ENCODE data around the gene PEX19.
"Not testable (repeated sequence)": the region's sequence is repeated elsewhere in the genome, so short reads cannot be mapped to it uniquely, and the experiment has no call there.

The PEX19 gene, protein sequence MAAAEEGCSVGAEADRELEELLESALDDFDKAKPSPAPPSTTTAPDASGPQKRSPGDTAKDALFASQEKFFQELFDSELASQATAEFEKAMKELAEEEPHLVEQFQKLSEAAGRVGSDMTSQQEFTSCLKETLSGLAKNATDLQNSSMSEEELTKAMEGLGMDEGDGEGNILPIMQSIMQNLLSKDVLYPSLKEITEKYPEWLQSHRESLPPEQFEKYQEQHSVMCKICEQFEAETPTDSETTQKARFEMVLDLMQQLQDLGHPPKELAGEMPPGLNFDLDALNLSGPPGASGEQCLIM

DNA sequence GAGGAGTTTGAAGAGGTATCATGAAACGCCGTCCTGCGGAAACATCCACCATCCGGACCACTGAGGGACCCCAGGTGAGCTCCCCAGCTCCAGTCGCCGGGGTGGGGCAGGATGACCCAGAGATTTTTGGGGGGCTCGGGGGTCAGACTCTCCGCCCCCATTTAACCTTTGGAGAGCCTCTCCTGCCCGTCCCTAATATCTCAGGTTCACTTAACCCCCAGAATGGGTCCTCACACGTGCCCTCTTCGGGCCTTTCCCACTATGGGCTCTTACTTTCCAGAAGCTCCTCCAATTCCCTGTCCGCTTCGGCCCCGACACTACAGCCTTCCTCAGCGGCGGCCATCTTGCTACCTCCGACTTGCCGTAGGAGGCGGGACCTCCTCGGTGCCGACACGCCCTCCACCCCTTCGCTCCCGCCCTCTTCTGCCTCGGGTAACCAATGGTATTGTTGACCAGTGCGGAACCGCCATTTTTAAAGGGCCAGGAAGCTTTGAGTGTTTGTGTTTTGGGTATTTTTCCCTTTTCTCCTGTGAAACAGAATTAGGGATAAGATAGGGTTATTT, at the start of gene PEX19:
PEX19 (minus strand) TSS at position 352 of the 563 bp plus-strand sequence; CDS start at position 343, 9 bp downstream.
- DNase-seq = peak; percentile 84

DNA sequence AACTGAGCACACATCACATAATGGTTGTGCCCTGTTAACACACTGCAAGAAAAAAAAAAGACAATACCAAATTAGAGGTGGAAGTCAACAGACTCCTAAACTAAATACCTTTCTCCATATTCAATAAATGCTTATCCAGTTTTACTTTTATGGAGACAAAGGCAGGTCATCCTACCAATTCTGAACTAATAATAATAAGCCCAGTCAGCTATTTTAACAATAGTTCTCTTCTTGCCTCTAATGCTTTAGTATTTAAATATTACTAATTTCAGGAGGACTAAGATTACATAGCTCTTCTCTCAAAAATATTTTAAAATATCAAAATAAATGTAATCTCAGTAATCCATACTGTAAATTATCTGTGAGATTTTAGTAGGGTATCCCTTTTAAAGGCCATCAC, 47.6 kb upstream of the PEX19 start:
- no peak for DNase-seq

DNA sequence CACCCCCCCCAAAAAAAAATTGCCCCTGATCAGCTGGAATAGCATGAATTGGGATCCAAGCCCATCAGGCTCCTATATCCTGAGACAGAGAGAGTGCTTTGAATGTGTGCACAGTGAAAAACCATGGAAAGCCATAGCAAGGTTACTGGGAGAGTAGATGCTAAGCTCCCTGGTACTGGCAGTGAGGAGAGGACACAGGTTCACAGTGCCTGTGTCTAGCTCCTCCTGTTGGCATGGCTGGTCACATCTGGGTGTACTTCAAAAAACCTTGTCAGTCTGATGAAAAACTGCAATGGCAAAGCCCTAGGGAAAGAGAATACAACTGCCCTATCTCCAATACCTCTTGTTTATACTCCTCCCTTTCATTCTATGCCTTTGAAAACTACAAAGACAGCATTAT, 45.2 kb upstream of the PEX19 start:
- no peak for DNase-seq

DNA sequence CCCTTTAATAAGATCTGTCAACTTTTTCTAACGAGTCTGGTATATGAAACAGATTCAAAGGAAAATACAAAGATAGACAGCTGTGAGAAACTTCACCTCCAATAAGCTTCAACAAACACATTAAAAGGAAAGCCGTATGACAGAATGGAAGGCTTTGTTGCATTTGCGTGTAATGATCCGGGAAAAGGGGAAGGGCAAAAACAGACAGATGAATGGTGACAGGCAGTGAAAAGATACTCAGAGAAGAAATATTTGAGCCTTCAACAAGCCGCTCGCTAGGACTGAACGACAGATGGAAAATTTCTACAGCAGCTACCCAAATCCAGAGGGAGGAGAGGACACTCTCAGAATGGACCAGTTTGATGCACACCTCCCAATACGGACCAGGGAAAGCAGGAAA, 43.3 kb upstream of the PEX19 start:
- DNase-seq = no peak

DNA sequence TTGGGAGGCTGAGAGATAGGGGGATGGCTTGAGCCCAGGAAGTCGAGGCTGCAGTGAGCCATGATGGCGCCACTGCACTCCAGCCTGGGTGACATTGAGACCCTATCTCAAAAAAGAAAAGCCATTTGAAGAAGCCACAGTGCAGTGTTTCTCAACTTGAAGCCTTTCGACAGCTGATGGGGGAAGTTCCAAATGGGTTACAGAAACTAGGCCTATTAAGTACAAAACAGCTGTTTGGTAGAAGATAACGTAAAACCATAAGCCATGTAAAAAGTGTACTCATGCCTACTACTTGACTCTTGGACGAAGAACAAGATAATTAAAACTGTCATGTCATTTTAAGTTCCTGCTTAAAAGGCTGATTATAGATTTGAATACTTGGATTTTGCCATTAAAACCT, 41.5 kb upstream of the PEX19 start:
- no peak for DNase-seq

DNA sequence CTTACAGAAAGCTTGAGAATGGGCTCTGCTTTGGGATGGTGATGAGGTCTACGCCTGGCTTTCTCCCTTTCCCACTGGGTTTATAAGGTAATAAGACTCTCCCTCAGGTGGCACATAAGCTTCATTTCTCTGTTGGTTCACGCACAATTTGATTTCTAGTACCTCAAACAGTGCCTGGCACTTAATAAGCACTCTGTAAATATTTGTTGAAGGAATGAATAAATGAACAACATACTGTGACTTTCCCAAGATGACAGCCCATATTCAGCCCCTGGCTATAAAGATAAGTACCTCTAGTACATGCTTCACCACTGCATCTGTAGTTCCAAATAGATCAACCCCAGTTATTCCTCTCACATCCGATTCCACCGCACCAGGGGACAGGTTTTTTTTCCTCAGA, 40.3 kb upstream of the PEX19 start:
- peak; percentile 92 for DNase-seq

DNA sequence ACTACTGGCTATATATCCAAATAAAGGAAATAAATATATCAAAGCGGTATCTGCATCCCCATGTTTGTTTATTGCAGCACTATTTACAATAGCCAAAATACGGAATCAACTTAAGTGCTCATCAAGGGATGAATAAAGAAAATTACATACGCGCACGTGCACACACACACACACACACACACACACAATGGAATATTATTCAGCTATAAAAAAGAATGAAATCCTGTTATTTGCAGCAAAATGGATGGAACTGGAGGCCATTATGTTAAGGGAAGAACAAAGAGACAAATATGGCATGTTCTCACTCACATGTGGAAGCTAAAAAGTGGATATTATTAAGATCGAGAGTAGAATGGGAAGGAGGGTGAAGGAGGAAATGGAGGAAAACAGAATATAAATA, 37.9 kb upstream of the PEX19 start:
- no peak for DNase-seq

DNA sequence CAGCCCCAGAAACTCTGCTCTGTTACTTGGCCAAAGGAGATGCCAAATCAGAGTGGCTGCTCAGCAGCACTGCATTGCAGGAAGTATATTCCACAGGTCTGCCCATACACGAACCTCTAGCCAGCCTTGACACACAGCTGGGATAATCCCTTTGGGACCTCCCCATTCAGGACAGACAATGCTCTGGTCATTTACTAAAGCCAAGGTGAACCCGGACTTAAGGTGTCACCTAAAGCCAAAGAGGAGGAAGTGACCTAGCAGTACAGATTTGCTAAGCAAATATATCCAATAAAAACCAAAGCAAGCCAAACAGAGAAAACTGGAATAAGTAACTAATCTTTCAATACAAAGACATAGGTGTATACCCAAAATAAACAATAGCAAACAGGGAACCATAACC, 30.4 kb upstream of the PEX19 start:
- no peak for DNase-seq

DNA sequence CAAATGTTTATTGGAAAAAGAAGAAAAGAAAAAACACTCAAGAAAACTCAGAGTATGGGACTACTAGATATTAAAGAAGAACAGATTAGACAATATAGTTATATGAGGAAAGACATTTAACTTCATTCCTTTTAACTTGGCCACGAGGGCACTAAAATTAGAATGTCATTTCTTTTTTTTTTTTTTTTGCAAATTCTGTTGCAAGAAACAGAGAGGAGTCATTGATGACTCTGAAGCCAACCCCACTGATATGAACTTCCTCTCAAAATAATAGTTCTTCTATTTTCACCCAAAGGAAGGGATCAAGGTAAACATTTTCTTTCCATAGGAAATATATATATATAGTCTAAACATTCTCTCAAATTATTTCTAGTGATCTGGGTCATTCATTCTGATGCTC, 24.6 kb upstream of the PEX19 start:
- no peak for DNase-seq

DNA sequence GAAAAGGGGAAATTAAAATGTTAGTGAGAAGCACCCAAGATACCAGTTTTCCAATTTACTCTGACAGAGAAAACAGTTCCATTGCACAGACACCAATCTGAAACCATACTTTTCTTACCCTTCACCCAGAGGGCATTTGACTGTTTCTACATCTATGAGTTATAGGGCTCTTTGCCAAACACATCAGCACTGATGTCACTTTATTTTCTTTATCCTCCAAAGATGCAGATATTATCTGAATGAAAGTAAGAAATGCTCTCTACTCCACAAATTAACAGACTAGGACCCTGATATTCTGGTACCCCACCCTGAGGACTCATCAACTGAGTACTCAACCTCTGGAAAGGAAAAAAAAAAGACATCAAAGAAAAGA, 24.2 kb upstream of the PEX19 start:
- DNase-seq = no peak

DNA sequence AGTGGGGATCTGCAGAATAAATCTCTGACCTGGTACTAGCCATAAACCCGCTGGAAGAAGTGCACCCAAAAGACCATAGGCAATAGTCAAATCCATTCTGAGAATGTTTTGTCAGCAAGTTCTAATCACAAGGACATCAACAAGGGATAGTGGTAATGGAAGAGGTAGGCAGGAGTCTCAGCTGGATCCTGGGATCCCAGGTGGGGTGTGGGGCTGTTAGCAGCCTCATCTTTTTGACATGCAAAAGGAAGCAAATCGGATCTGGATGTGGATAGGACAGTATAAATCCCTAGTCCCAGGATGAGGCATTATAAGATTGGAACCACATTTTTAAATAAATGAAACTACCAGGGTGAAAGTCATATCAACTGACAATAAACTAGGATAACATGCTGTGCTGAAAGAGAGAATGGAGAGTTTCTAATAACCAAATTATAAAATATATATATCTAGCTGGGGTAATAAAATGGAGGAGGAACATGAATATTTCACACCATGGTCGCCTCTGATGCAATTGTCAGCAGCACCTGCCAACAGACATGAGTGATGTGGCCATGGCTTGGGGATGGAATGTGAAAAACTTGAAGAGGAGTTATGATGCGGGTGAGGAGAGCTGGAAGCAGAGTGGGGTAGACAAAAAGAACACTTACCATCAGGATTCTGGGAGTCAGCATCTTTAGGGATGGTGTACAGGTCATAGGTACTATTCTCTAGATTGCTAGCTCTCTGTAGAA, 23.7 kb upstream of the PEX19 start:
- no peak for DNase-seq

DNA sequence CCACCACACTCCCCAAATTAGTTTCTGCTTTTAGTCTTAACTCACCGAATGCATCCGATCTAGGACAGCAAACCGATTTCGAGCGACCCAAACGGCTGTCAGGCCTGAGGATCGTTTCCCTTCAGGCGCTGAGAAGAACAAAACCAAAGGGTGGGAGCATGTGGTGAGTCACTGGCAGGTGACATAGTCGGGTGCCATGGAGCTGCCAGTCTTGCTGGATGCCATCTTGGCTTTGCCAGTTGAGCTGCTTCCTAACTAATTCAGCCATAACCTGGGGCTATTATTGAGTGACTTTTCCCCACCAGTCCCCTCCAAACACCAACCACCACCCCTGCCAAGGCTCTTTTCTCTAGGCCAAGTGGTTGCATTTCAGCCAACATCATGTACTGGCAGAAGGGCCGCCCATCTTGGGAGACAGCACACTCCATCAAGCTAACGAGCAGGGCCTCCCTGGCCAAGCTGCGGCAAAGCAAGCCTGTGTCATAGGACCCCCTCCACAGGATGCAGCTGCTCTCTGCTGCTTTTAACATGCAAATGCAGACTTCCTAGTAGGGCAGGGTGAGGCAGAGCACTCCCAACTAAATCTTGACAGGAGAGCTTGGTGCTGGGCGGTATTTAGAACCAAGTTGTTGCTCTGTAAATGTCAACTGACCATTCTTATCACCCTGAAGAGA, 22.3 kb upstream of the PEX19 start:
- no peak for DNase-seq

DNA sequence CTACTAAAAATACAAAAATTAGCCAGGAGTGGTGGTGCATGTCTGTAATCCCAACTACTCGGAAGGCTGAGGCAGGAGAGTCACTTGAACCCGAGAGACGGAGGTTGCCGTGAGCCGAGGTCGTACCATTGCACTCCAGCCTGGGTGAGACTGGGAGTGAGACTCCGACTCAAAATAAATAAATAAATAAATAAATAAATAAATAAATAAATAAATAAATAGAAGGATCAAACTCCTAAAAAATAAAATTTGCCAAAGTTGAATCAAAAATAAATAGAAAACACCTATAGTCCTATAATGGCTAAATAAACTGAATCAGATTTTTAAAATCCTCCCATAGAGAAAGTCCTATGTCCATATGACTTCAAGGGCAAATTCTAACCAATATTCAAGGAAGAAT, 15.2 kb upstream of the PEX19 start:
- DNase-seq = no peak

DNA sequence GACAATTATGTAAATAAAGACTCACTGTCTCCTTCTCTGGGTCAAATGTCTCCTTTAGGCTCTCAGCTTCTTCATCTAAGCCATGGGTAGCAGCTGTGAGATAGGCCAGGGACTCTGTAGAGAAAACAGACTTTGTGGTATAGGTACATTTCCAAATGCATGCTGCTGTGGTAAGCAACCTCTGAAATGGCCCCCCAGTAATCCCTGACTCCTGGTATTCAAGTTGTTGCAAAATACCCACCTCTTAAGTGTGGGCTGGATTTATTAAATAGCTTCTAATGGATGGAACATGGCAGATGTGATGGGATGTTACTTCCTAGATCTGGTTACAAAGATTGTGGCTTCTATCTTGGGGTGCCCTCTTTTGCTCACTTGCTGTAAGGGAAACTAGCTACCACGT, 11.1 kb upstream of the PEX19 start:
- DNase-seq = no peak

DNA sequence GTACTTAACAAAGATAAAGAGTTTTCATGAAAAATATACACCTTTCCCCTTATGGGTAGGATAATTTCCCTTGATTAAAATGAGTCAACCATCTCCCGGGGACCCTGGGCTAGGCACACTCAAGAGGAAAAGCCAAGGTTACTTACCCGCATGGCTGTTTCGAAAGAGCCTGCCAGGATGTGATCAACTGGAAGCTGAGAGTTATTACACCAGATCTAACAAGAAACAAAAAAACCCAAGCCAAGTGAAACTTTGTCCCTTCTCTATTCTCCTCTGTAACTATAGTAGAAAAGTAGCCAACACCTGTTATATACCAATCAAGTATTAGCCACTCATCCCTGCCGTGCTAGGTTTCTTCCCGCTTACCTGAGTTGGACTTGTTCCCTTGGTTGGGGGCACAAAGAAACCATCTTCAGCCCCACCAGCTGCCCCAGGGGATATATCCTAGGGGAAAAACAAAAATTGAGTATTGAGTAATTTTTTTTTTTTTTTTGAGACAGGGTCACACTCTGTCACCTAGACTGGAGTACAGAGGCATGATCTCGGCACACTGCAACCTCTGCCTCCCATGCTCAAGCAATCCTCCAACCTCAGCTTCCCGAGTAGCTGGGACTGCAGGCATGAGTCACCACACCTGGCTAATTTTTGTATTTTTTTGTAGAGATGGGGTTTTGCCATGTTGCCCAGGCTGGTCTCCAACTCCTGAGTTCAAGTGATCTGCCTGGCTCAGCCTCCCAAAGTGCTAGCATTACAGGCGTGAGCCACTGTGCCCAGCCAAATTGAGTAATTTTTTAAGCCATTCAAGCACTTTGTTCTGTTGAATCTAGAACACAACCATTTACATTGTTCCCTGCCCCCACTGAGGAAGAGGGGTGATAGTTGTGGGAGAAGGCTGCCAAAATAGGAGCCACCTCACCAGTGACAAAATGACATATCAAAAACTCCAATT, 8.4 kb upstream of the PEX19 start:
- no peak for DNase-seq

DNA sequence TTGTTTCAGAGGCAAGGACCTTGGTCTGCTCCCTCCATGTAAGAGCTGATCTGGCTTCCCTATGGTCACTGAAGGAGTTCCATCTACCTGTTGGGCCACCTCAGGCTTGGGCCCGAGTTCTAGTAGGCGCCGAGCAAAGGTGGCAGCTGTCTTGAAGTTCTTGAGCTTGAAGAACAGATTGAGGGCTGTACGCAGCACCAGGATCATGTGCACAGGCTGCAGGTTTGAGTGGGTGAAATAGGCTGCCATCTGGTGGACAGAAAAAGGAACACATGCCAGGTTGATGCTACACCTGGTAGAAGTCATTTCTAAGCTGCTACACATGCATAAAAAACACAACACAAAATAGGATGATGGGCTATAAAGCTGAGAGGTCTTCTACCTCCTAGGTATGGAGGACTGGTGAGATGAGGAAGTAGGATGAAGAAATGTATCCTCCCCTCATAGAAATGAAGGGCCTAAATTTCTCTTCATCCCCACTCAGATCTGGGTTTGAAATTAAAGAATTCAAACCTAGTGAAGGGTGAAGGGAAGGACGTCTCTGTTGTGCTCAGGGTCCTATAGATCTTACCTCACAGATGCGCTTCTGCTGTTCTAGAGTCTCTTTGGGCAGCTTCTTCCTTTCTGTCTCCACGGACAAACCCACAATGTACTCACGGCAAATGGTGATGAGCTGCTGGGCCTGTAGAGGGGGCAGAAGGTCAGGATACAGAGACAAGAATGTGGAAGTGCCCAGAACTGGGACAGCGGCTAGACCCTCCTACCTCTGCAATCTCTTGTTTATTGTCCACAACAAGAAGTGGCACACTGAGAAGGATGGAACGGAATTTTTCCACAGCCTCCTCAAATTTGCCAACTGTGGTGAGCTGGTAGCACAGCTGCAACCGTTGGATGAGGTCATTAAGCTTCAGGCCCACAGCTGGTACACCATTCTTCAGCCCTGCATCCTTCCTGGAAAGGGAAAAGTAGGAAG, 6.6 kb upstream of the PEX19 start:
- peak; percentile 22 for DNase-seq

DNA sequence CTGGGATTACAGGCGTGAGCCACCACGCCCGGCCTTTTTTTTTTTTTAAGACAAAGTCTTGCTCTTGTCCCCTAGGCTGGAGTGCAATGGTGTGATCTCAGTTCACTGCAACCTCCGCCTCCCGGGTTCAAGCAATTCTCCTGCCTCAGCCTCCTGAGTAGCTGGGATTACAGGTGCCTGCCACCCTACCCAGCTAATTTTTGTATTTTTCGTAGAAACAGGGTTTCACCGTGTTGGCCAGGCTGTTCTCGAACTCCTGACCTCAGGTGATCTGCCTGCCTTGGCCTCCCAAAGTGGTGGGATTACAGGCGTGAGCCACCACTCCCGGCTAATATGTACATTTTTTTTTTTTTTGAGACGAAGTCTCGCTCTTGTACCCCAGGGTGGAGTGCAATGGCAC, 2.8 kb upstream of the PEX19 start:
- DNase-seq = not testable (repeated sequence)

DNA sequence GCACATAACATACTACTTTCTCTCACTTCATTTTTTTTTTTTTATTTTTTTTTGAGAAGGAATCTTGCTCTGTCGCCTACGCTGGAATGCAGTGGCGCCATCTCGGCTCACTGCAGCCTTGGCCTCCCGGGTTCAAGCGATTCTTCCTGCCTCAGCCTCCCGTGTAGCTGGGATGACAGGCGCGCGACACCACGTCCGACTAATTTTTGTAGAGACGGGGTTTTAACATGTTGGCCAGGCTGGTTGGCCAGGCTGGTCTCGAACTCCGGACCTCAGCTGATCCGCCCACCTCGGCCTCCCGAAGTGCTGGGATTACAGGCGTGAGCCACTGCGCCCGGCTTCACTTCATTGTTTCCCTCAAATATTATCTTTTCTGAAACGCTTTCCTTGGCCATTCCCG, 573 bp upstream of the PEX19 start:
- no peak for DNase-seq

DNA sequence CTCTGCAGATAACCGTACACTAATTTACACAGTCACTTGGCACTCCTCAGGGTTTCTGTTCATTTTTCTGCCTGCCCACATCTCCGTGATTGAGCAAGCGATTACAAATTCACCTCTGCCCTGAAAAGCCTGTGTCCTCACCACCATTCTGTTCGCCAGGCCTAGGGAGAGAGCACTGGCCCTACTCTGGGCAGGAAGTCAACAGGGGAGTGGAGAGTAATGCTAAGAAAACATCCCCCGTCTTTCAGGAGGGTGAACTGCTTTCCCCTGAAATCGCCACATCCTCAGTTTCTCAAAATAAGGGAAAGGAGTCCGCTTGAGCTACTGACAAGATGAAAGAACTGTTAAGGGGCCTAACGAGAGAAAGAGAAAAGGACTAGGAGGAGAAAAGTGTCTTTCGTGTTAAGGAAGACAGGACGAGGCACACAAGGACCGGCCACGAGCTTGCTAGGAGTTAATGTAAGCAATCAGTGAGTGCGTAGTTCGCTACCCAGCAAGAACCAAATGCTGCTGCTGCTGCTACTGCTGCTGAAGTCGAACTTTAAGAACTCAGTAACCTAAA, 632 bp downstream of the PEX19 start:
- DNase-seq = no peak

DNA sequence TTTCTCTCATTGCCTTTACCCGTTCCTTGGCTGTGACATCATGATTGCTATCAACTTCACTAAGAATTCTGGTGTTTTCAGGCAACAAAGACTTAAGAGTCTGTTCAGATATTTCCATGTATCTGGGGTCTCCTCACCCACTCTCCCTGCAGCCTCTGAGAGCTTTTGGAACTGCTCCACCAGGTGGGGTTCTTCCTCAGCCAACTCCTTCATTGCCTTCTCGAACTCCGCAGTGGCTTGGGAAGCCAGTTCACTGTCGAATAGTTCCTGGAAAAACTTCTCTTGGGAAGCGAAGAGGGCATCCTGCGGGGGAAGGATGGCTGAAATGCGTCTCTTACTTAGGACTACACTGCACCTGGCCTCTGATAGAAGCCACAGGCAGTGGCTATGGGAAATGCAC, 2.1 kb downstream of the PEX19 start:
- no peak for DNase-seq

DNA sequence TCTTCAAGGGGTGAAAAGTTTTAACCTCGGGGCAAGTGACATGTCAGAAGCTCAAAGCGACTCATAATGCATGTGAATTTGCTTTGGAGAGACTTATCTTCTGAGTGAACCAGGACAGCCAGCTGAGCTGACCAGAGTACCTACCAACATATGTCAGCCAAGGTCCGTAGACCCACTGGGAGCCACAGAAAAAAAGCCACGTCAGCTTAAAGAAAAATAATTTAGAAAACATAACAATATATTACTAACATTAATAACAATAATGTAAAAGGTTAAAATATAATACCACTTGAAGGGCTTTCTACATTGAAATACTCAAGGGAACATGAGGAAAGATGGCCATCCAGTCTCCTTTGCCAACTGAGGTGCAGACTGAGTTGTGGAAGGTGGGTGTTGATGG, 6.9 kb downstream of the PEX19 start:
- no peak for DNase-seq
